Gastroesophageal sphincter (tissue), 3 donors: ENCODE measurements around the gene CUL9.

Experiments
- POLR2A ChIP-seq, 2 donors: fragments of 450-650 bp; IDR thresholded peaks; one replicate each; pipeline ENCODE4 v1.6.1; 2017; ENCODE audit warnings: antibody characterized with exemption in 2 of 2, mild to moderate bottlenecking in 2 of 2, moderate library complexity in 1 of 2
- POLR2AphosphoS5 ChIP-seq: sonication (generic); formaldehyde crosslinking; IDR thresholded peaks from one replicate; pipeline ENCODE4 v1.6.1; 2017; ENCODE audit warnings: antibody characterized with exemption
- TF ChIP-seq, protein P1 (sequence below), 4 experiments: fragments of 200-600 bp in 2 of 4; fragments of 450-650 bp in 2 of 4; sonication (generic) in 1 of 4; IDR thresholded peaks; one replicate each; pipeline ENCODE4 v1.5.1; 2017 to 2019; ENCODE audit warnings: antibody characterized with exemption in 4 of 4, mild to moderate bottlenecking in 2 of 4, moderate library complexity in 2 of 4

DNA sequence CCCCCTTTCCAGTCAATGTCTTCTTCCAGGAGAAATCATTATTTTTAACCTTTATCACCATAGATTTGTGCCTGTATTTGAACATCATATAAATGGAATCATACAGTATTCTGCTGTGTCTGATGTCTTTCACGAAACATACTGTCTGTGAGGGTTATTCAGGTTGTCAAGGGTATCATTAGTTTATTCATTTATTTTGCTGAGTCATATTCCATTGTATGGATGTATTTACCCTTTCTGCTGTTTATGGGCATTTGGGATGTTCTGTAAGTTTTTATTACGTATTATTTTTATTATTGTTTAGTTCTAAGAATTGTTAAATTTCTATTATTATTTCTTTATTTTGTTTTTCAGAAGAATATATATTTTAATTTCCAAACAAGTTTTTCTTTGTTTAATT lies 25.3 kb downstream of the CUL9 start:
- TF ChIP-seq POLR2A (IDR thresholded peaks at IDR 0.05) = no peak
- TF ChIP-seq, protein P1, sequence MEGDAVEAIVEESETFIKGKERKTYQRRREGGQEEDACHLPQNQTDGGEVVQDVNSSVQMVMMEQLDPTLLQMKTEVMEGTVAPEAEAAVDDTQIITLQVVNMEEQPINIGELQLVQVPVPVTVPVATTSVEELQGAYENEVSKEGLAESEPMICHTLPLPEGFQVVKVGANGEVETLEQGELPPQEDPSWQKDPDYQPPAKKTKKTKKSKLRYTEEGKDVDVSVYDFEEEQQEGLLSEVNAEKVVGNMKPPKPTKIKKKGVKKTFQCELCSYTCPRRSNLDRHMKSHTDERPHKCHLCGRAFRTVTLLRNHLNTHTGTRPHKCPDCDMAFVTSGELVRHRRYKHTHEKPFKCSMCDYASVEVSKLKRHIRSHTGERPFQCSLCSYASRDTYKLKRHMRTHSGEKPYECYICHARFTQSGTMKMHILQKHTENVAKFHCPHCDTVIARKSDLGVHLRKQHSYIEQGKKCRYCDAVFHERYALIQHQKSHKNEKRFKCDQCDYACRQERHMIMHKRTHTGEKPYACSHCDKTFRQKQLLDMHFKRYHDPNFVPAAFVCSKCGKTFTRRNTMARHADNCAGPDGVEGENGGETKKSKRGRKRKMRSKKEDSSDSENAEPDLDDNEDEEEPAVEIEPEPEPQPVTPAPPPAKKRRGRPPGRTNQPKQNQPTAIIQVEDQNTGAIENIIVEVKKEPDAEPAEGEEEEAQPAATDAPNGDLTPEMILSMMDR (IDR thresholded peaks at IDR 0.05) = no peak
- TF ChIP-seq POLR2AphosphoS5 = no peak
